NOMO-1 (cell line): ENCODE measurements around the gene FUT3.
A peak's percentile ranks its signal among the peaks of the same experiment; 100 is the strongest.

Experiments
- DNase-seq, 2 experiments: peaks; one replicate each; lab custom pipeline; 2025; ENCODE audit not compliant: unreplicated experiment in 2 of 2; lab: John Stamatoyannopoulos, UW

FUT3 gene

GRCh38 chr19:5826531-5827341, 24.5 kb downstream of the FUT3 start:
- peak; percentile 13 to 43 for DNase-seq

GRCh38 chr19:5825178-5825577, 26.1 kb downstream of the FUT3 start:
- DNase-seq, result no peak

- DNase-seq, result no peak
Observed at GRCh38 chr19:5824751-5825150, 26.5 kb downstream of the FUT3 start.

- DNase-seq, result no peak
Observed at GRCh38 chr19:5823579-5824281, 27.5 kb downstream of the FUT3 start.

- DNase-seq, result no peak
Observed at GRCh38 chr19:5822181-5822844, 28.9 kb downstream of the FUT3 start.

- no peak for DNase-seq
Observed at GRCh38 chr19:5821521-5822180, 29.6 kb downstream of the FUT3 start.

GRCh38 chr19:5820785-5821184, 30.5 kb downstream of the FUT3 start:
- DNase-seq, result no peak

- no peak for DNase-seq
Observed at GRCh38 chr19:5818594-5818993, 32.7 kb downstream of the FUT3 start.

- no peak for DNase-seq
Observed at GRCh38 chr19:5817218-5817617, 34.0 kb downstream of the FUT3 start.

- no peak for DNase-seq
Observed at GRCh38 chr19:5814852-5815246, 36.4 kb downstream of the FUT3 start.

GRCh38 chr19:5814123-5814851, 37.0 kb downstream of the FUT3 start:
- no peak for DNase-seq

- DNase-seq, result no peak
Observed at GRCh38 chr19:5811117-5811516, 40.1 kb downstream of the FUT3 start.

GRCh38 chr19:5809469-5809868, 41.8 kb downstream of the FUT3 start:
- no peak for DNase-seq

- peak; percentile 44 to 58 for DNase-seq
Observed at GRCh38 chr19:5809053-5809452, 42.2 kb downstream of the FUT3 start.

- DNase-seq, result no peak
Observed at GRCh38 chr19:5808120-5808816, 43.0 kb downstream of the FUT3 start.

- no peak for DNase-seq
Observed at GRCh38 chr19:5806905-5807304, 44.3 kb downstream of the FUT3 start.

- no peak for DNase-seq
Observed at GRCh38 chr19:5806133-5806489, 45.1 kb downstream of the FUT3 start.

- DNase-seq, result peak; percentile 26 to 46
Observed at GRCh38 chr19:5805462-5806132, 45.7 kb downstream of the FUT3 start.
